Measurements from ENCODE around the gene LRRC8B.

LRRC8B gene

DNA sequence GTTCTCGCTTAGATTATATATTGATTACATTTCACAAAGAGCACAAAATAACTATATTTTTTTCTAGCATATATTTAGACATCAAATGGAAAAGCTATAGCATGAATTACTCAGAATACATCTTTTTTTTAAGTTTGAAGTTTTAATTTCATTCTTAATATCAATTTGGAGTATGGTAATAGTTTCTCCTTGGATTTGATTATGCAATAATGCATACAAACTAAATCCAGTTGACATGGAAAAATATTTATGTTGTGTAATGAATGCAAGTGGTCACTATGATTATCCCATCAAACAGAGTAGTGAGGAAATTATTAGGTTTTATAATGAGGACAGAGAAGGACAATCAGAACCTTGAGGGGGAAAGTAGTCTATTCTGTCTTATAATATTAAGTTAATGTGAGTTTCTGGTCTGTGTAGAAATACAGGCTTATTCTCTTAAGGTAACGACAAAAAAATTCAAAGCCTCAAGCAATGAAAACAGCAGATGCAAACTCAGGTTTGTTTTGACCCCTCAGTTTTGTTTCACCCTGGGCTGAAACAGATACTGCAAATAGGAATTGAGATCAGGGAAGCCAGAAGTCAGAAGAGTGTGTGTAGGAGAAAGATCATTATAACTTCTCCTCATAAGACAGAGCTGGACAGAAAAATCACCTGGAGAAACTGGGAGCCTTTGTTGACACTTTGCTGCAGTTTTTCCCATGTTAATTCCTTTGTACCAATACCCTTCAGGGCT, 23.7 kb downstream of the LRRC8B start:
- DNase-seq, result no peak

DNA sequence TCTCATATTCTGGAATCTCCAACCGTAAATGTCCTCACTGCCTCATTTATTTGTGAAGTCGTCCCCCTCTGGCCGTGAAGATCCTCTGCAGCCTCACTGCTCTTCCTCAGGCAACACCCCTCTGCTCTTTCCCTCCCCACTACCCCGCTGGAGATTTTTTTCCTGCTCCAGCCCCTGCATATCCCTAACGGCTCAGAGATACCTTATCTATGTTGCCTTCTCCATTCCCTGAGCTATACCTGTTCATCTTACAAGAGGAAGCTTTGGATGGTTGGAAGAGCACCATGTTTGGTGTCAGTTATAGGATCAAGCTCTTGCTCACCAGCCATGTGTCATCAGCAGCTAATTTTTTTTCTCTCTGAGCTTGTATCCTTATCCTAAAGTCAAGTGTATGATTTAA, 26.4 kb downstream of the LRRC8B start:
- no peak for DNase-seq

DNA sequence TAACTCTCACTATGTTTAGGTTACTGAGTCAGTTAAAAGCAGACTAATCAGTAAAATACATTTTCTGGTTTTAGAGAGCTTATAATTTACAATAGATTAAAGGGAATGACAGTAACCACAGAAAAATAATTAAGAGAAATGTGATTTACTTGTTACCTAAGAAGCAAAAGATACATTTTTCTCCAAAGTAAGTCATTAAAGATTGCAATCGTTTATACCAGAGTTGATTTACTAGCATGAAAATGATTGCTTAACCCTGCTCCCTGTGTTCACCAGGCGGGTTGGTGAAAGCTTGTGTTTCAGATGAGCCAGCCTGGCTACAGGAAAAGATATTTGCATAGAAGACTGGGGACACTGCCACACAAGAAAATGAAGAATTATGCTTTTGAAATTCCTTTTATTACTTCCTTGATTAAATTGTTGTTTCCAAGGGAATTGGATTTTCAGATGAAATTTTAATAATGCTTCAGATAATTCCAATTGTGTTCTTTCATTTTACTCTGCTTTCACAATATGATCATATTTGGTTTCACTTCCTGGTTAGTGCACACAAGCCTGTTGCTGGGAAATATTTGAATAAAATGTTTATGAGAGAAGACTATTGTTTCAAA, 27.9 kb downstream of the LRRC8B start:
- DNase-seq, result no peak

DNA sequence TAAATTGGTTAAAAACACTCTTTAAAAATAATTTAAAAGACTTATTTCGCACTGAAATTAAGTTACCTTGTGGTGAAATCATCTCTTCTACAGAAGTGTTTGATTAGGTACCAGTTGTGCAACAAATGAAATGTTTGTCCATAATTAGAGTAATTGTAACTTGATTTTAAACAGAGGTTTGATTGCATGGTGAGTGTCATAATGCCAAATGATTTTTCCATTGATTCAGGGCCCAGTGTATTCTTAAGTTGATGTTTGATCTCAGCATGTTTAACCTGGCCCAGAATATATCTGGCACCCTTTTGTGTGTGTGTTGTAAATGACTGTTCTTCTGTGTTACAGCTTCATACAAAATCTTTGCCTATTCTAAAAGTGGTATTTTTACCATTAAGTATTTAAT, 28.5 kb downstream of the LRRC8B start:
- peak; percentile 46 for DNase-seq

DNA sequence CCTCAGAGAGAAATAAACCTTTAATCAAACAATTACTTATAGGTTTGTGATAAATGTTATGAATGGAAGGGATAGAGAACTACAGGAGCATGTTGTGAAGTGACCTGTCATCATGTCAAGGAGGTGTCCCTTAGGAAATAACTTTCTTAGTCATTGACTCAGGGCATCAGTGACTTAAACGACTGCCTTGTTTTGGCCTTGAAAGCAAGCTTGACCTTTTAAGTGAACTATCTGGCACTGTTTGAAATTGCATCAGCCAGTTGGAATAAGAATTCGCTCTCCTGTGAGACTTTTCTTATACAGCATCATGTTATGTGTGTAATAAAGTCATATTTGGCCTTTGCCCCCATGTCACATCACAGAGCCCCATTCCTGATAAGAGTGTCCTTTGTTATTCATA, 30.9 kb downstream of the LRRC8B start:
- no peak for DNase-seq

DNA sequence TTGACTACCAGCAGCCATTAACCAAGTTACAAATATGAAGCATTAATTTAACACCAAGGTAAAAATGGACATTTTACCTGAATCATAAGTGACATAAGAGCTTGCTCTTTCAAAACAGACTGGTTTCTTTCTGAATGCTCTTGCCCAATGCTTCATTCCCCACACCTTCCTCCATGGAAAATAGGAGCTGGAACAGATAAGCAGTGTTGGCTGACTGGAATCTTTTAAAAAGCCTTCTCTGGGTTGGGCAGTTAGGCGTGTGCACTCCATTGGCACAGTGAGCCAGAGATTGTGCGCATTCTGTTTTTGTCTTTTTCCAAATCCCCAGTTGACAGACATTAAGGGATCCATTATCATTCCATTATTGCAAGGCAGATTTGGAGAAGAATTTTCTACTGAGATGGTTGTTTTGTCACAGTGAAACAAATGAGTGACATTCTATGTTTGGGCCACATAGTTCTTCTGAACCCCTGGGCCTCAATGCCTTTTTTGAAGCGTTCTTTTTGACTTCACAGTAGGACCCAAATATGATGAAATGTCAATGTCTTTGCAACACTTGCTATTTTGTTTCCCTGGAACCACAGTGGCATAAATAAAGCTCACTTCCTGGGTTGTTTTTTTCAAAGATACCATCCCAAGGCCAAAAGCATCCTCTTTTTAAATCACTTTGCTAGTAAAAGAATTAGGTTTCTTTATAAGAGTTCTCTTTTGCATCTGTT, 32.3 kb downstream of the LRRC8B start:
- DNase-seq, result no peak

DNA sequence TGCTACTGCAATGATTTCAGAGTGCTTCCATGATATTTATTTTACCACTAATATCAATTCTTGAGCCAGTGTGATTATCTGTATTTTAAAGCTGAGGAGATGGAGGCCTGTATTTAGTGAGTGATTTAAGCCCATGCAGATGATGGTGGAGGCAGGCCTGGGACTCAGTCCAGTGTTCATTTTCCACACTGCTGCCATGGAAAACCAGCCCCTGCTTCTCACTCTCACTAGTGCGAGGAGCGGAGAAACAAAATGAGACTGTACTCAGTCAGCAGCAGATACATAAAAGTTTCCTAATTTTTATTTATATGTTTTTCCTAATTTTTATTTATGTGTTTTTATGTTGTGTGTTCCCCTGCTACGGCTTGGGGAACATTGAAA, 32.8 kb downstream of the LRRC8B start:
- no peak for DNase-seq

DNA sequence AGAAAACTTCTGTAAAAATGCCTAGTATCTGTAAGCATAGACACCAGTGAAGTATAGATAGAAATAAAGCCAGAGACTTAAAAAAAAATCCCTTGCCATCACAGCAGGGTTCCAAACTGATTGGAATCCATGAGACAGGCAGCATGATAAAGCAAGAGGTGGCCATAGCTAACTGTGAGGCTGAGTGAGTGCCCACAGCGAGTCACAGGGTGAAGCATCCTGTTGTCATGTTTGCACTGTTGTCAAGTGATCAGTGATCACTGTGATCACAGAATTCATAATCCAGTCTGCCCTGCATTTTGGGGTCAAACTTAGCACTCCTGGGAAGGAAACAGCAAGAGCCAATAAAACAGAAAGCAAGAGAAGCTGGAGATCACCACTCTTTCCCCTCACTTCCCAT, 33.3 kb downstream of the LRRC8B start:
- DNase-seq, result no peak

DNA sequence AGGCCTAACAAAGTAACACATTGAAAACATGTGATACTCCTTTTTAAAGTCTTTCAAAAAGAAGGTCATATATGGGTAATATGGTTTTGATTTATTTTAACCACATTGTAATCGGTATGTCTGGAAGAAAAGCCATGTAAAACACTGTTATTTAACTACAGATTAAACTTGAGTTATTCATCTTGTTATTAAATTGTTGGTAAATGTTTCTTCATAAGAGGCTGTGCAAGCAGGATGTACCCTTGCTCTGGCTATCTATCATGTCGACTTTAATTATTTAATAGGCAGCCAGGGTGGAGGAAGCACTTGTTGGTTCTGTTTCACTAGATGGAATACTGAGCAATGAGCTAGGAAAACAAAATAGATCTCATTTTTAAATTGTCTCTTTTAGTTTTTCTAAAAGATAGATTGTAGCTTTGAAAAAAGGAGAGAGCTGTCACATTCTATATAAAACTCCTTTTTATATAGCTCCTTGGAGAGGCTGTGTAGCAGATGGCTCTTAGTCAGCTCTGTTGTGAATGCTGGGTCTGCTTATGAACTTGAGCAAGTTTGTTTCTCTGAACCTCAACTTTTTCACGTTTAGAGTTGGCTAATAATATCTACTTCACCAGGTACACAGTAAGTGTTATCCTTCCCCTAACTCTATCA, 39.5 kb downstream of the LRRC8B start:
- no peak for DNase-seq

DNA sequence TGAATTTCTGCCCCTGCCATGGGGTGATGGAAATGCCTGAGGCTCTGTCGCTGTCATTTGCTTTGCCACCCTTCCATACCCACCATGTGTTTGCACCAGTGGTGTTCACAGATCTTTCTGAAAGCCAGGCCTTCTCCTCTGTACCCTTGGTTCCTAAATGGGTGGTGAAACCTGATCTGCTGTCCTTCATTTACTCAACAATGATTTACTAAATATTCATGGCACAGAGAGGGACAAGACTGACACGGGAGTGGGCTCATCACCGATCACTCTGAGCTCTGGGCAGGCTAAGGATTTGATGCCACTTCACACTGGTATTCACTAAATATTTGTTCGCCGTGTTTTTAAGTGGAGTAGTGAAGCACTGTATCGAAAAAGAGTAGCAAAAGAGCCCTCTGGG, 40.9 kb downstream of the LRRC8B start:
- no peak for DNase-seq

DNA sequence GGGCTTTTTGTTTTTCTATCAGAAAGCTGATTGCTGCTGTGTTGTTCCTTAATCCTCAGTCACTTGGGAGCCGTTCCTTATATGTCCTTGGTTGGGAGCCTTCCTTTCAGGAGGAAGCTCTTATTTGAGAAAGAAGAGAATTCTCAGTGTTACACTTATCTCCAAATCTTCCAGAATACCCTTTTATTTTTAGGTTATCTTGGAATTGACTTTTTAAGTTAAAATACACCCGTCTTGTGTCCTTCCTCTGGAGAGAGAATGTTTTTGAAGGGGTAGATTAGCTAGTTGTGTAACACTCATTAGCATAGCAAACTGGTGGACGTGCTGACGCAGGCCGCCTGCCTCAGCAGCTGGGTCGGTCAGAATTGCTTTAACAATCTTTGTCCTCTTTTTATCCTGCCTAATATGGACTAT, 42.1 kb downstream of the LRRC8B start:
- no peak for DNase-seq

DNA sequence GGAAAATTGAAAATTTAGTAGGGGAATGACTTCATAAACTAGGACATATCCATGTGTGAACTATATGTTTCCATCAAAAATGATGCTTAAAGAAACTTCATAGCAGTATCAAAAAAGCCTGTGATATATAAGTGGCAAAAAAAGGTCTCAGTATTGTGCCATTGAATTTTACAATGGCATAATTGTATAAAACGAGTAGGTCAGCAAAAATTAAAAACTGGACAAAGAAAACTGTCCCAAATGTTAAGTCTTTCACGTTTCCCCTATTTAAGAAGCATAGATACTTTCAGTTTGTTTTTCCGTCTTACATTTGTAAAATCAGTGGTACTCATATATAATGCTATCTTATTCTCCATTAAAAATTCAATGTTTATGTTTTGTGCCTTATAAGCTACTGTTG, 43.2 kb downstream of the LRRC8B start:
- no peak for DNase-seq

DNA sequence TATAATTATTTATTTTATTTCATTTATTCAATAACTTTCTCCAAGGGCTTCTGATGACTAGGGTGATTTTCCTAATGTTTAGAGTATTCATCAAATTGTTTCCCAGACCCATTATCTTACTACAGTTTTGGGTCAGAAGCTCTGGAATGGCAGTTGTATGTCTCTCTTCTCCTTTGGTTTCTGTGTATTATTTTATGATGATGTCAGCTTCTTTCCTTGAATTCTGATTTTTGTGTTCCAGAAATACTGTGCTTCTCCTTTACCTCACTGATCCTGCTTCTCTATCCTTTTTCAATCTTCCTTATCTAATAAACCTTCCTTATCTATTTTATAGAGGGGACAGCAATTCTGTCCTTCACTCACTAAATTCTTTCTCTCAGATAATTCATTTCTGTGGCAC, 48.8 kb downstream of the LRRC8B start:
- DNase-seq, result no peak

DNA sequence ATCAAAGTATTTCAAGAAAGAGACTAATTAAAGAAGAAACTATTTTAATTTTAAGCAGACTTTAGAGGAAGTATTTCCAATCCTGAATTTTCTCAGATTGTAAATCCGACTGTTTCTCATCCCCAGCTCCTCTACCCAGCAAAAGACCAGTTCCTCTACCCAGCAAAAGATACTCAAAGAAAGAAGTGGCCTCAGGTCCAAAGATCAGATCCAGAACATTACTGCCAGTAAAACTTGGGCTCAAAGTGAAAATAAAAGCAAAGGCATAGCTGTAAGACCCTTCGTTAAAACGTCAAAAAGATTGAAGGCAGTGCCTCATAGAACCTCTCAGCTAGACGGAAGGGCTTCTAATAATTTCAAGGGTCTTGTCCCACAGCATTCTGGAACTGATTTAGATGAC, 50.0 kb downstream of the LRRC8B start:
- DNase-seq, result no peak

DNA sequence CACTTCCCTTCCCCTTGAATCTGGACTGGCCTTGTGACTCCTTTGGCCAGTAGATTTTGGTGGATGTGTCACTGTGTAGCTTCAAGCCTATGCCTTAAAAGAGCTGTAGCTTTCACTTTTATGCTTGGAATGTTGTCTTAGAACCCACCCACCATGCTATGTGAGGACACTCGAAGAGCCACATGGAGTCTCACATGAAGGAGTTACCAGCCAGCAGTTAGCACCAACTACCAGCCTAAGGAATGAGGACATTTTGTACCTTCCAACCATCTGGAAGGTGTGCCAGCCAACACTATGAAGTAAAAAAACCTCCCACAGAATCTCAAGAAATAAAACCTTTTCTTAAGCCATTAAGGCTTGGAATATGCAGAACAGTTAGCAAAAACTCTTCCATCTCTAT, 50.6 kb downstream of the LRRC8B start:
- no peak for DNase-seq

DNA sequence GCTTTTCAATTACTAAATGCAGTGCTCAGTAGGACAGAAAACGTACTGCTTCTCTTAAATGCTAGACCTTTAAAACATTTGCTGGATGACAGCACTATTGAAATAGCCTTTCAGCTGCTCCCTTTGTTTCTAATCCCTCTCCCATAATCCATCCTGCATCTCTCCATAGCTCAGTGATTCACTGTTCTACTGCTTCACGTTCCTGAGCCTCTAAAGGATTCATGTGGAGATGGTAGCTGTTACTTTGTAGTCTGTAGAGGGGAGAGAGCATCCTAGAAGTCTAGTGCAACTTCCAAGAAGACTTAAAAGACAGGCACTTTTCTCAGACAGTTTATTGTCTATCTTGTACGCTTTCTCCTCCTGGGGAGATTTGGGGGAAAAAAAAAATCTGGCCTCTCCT, 51.4 kb downstream of the LRRC8B start:
- DNase-seq, result no peak

DNA sequence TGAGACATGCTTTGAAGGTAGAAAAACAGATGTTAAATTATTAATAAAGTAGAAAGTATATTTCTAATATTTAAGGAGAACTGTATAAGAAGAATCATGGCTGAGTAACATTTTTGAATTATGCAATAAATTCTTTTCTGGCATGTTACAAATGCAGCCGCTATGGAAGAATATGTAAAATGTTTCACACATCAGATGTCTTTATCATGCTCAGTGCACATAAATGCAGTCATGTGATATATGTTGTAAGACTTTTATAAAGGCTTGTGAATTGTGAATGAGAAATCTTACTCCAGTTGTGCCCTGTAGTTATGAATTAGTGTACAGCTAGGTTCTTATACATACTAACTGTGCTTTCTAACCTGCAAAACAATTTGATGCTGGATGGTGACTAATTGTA, 53.5 kb downstream of the LRRC8B start:
- DNase-seq, result no peak

DNA sequence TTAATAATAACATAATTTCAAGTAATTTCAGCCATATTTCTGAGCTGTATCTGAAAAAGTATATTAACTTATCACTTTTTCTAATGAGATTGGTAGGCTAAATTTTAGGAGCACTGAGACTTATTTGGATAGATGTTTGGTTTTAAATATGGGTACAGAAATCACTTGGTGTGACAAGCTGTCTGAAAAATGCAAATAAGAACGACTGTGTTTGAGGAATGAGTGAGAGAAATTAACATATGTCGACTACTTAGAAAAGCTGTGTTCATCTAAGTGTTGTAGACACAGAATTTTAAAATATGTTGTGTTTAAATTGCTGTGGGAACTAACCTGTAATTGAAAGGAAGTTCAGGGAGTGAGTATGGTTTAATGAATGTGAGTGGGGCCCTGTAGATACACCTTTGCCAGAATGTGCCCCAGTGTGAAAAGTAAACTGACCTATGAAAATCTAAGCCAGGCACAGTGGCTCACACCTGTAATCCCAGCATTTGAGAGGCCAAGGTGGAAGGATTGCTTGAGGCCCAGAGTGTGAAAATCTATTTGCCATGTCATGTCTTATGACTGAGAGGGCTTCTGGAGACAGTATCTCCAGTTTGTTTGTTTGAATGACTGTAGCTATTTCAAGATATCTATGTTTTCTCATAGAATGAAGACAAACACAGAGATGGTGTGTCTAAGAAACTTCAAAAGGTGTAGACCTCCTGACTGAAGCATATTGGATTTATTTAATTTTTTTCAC, 54.5 kb downstream of the LRRC8B start:
- no peak for DNase-seq

DNA sequence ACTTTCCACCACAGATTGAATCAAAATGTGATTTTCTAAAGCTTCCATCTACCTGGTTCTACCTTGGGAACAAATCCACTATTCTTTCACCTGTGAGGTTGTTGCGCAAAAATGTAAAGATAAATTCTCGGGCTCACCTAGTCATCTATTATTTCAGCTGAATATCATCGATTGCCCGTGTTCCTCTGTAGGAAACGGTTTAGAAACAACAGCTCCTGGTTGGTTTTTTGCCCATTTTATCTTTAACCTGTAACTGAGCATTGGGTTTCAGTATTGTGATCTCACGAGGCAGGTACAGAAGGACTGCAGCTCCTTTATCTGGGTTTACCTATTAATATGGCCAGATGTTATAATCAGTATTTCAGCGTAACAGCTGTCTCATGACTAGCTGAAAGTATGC, 55.4 kb downstream of the LRRC8B start:
- DNase-seq, result no peak

DNA sequence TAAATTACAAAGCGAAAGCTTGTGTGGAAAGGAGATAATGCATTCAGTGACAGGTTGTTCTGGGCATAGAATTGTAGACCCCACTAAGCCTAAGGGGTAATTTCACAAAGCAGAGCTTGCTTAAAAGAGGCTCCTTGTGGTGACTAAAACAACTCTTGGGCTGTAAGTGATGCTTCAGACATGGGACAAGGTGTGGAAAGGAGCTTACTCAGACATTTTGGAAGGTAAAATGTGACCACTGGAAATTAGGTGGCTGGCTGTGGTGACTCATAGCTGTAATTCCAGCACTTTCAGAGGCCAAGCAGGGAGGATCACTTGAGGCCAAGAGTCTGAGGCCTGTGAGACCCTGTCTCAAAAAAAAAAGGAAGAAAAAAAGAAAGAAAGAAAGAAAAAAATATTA, 57.2 kb downstream of the LRRC8B start:
- DNase-seq, result no peak

DNA sequence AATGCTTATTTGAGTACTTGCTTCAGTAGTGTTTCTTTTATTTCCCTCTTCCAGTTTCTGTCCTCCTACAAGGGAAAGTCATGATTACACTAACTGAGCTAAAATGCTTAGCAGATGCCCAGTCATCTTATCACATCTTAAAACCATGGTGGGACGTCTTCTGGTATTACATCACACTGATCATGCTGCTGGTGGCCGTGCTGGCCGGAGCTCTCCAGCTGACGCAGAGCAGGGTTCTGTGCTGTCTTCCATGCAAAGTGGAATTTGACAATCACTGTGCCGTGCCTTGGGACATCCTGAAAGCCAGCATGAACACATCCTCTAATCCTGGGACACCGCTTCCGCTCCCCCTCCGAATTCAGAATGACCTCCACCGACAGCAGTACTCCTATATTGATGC, 57.9 kb downstream of the LRRC8B start:
- no peak for DNase-seq

DNA sequence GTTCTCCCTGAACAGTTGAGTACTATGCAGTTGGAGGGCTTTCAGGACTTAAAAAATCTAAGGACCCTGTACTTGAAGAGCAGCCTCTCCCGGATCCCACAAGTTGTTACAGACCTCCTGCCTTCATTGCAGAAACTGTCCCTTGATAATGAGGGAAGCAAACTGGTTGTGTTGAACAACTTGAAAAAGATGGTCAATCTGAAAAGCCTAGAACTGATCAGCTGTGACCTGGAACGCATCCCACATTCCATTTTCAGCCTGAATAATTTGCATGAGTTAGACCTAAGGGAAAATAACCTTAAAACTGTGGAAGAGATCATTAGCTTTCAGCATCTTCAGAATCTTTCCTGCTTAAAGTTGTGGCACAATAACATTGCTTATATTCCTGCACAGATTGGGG, 59.6 kb downstream of the LRRC8B start:
- no peak for DNase-seq

DNA sequence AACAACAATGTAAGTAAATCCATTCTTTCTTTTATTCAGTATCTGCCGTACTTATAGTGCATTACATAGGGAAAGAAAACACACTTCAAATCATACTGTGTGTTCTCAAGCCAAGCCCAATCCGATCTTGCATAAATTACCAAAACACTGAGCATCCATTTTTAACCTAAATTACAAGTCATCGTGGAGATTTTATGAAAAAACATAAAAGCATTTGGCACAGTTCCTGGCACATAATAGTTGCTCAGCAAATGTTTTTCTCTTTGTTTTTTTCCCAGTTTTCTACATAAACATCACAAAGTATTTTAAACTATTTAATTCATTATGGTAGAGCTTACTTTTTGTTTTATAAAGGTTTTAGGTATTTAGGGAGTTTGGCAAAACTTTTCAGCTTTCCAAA, 60.2 kb downstream of the LRRC8B start:
- DNase-seq, result no peak

Data from NCI-H1417 treated with DMSO at 0.1 percent for 48 hours (cell line).